ENCODE results near the gene ETV6. TPM values are rescaled to one million over a fixed set of nuclear protein-coding genes. Genes with fewer than 3 reads are reported as not detected.

ETV6 gene
- total RNA-seq, 2 experiments from 2014 or later: 53.7 to 54.9 TPM

- ChIA-PET CTCF (no interaction called here), POLR2A (no interaction called here)
- no peak for DNase-seq
- no peak overlapping the region for H3K4me3 Mint-ChIP-seq
- H3K27ac Mint-ChIP-seq: no peak overlapping the region
- H3K4me1 Mint-ChIP-seq: peaks cover 4% of the 10 kb centered on the region
- H3K27me3 Mint-ChIP-seq: no peaks in the 10 kb centered on the region
- no peaks in the 10 kb centered on the region for H3K9me3 Mint-ChIP-seq
- H3K36me3 Mint-ChIP-seq (ENCODE audit: low read depth): peaks cover 14% of the 10 kb centered on the region
Observed at GRCh38 chr12:11710906-11711305, 61.4 kb downstream of the ETV6 start.

GRCh38 chr12:11711651-11712327 lies 62.3 kb downstream of the ETV6 start:
- no peaks in the 10 kb centered on the region for H3K27me3 Mint-ChIP-seq
- H3K36me3 Mint-ChIP-seq (ENCODE audit: low read depth): peaks cover 20% of the 10 kb centered on the region
- H3K27ac Mint-ChIP-seq: no peak overlapping the region
- no peak for DNase-seq
- peaks cover 9% of the 10 kb centered on the region for H3K4me1 Mint-ChIP-seq
- ChIA-PET POLR2A (no interaction called here), CTCF (no interaction called here)
- H3K9me3 Mint-ChIP-seq: no peaks in the 10 kb centered on the region
- no peak overlapping the region for H3K4me3 Mint-ChIP-seq

DNA sequence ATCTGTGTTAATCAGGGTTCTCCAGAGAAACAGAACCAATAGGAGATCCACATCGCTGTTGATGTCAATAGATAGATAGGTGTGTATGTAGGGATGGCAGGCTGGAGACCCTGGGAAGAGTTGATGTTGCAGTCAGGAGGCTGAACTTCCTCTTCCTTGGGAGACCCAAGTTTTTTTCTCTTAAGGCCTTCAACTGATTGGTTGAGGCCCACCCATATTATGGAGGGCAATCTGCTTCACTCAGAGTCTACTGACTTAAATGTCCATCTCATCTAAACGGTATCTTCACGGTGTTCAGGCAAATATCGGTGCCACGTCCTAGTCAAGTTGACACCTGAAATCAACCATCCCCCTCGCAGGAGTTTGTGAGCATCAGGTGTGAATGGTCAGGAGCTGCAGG lies 63.0 kb downstream of the ETV6 start:
- DNase-seq: no peak
- peaks cover 9% of the 10 kb centered on the region for H3K4me1 Mint-ChIP-seq
- no peaks in the 10 kb centered on the region for H3K9me3 Mint-ChIP-seq
- H3K36me3 Mint-ChIP-seq (ENCODE audit: low read depth): peaks cover 20% of the 10 kb centered on the region
- ChIA-PET CTCF (no interaction called here), POLR2A (no interaction called here)
- no peaks in the 10 kb centered on the region for H3K27me3 Mint-ChIP-seq
- H3K4me3 Mint-ChIP-seq: no peak overlapping the region
- no peak overlapping the region for H3K27ac Mint-ChIP-seq

- POLR2A ChIA-PET: no interaction called here
- DNase-seq: no peak
- CTCF ChIA-PET: no interaction called here
- Mint-ChIP-seq H3K9me3 (no peaks in the 10 kb centered on the region), H3K4me1 (peaks cover 13% of the 10 kb centered on the region), H3K27me3 (no peaks in the 10 kb centered on the region), H3K36me3 (ENCODE audit: low read depth) (peaks cover 20% of the 10 kb centered on the region), H3K27ac (no peak overlapping the region), H3K4me3 (no peak overlapping the region)
Observed at GRCh38 chr12:11713202-11713601, 63.7 kb downstream of the ETV6 start.

GRCh38 chr12:11714626-11715025 lies 65.2 kb downstream of the ETV6 start:
- Mint-ChIP-seq H3K36me3 (ENCODE audit: low read depth) (peaks cover 26% of the 10 kb centered on the region), H3K4me3 (no peak overlapping the region), H3K27ac (no peak overlapping the region), H3K27me3 (no peaks in the 10 kb centered on the region), H3K4me1 (peaks cover 23% of the 10 kb centered on the region), H3K9me3 (no peaks in the 10 kb centered on the region)
- POLR2A ChIA-PET: no interaction called here
- CTCF ChIA-PET: interaction anchor here (0.6 kb wide), 1 partner anchor 116 kb away, joined by 3 read pairs; no protein-coding TSS in a partner anchor
- no peak for DNase-seq

DNA sequence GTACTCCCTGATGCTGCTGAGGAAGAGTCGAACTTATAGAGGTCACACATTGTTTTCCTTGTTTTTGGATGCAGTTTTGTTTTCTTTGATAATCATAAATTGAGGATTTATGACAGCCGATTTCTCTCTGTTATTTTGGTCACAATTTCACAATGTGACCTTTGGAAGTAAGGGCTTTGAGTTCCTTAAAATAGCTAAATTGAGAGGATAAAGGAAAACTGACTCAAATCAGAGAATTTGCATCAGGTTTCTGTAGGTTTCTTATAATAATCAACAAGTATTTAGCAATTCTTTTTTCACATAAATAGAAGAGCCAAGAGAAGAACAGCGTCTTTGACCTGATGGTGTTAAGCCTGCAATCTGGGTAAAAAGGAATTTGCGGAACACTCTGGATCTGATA lies 66.1 kb downstream of the ETV6 start:
- ChIA-PET CTCF (interaction anchor here (0.7 kb wide), 1 partner anchor 31 kb away, joined by 5 read pairs; no protein-coding TSS in a partner anchor), POLR2A (no interaction called here)
- H3K27ac Mint-ChIP-seq: no peak overlapping the region
- peaks cover 28% of the 10 kb centered on the region for H3K4me1 Mint-ChIP-seq
- H3K36me3 Mint-ChIP-seq (ENCODE audit: low read depth): peaks cover 26% of the 10 kb centered on the region
- H3K4me3 Mint-ChIP-seq: no peak overlapping the region
- DNase-seq: no peak
- H3K27me3 Mint-ChIP-seq: no peaks in the 10 kb centered on the region
- H3K9me3 Mint-ChIP-seq: no peaks in the 10 kb centered on the region

DNA sequence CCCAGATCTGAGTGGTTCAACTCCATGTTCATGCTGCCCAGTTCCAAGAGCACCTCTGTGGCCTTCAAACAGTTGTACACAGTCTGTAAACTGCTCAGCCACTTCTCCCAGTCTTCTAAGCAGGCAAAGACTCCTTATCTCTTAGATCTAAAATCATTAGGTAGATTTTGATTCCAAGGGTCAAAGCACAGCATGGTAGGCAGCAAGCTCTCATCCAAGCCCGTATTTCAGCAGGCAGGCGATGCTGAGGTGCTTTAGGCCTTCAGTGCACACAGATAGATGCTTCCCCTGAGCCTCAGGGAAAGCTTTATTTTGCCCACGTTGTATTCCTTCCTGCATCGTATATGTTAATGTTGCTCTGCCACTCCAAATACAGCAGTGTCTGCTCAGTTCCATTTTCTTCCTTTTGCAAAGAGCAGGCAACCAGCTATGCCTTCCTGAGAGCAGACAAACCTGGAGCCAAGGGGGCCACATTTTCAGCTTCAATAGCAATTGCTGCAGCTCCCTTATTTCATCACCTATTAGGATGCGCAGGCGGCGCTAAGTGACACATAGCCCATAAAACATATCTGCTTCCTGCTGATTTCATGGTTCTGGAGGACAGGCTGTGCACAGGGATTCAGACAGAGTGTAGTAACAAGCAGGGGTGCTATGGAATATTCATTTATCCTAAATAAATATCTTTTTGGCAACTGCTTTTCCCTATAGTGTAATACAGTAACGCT lies 67.5 kb downstream of the ETV6 start:
- Mint-ChIP-seq H3K4me1 (peaks cover 31% of the 10 kb centered on the region), H3K27ac (no peak overlapping the region), H3K36me3 (ENCODE audit: low read depth) (peaks cover 33% of the 10 kb centered on the region), H3K27me3 (no peaks in the 10 kb centered on the region), H3K4me3 (no peak overlapping the region), H3K9me3 (no peaks in the 10 kb centered on the region)
- no peak for DNase-seq
- POLR2A ChIA-PET: no interaction called here
- CTCF ChIA-PET: no interaction called here

- no peaks in the 10 kb centered on the region for H3K9me3 Mint-ChIP-seq
- peaks cover 33% of the 10 kb centered on the region for H3K36me3 Mint-ChIP-seq (ENCODE audit: low read depth)
- CTCF ChIA-PET: no interaction called here
Observed at GRCh38 chr12:11717519-11717961, 68.1 kb downstream of the ETV6 start.

DNA sequence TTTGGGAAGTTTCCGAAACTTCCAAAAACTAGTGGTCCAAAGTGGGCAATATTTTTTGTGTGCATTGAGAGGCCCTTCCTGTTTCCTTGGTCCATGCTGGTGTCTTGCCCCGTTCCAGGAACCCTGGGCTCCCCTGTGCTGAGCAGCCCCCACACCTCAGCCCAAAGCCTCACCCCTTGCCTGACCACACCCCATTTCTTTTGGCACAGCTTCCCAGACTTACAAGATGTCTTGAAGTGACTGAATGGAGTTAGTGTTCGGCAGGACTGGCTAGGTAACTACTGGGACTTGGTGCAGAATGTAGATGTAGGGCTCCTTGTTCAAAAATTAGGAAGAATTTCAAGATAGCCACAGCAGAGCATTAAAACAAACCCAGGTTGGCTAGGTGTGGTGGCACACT lies 68.6 kb downstream of the ETV6 start:
- Mint-ChIP-seq H3K27me3 (no peaks in the 10 kb centered on the region), H3K9me3 (no peaks in the 10 kb centered on the region), H3K4me3 (no peak overlapping the region), H3K36me3 (ENCODE audit: low read depth) (peaks cover 30% of the 10 kb centered on the region), H3K4me1 (peaks cover 30% of the 10 kb centered on the region), H3K27ac (no peak overlapping the region)
- DNase-seq: no peak
- POLR2A ChIA-PET: interaction anchor here (1.1 kb wide), 1 partner anchor 9 kb away, joined by 3 read pairs; no protein-coding TSS in a partner anchor
- CTCF ChIA-PET: no interaction called here

More at GRCh38 chr12:11717519-11717961, 68.1 kb downstream of the ETV6 start:
- H3K4me3 Mint-ChIP-seq: no peak overlapping the region
- DNase-seq: no peak
- no peak overlapping the region for H3K27ac Mint-ChIP-seq
- H3K4me1 Mint-ChIP-seq: peaks cover 34% of the 10 kb centered on the region
- POLR2A ChIA-PET: no interaction called here
- H3K27me3 Mint-ChIP-seq: no peaks in the 10 kb centered on the region

DNA sequence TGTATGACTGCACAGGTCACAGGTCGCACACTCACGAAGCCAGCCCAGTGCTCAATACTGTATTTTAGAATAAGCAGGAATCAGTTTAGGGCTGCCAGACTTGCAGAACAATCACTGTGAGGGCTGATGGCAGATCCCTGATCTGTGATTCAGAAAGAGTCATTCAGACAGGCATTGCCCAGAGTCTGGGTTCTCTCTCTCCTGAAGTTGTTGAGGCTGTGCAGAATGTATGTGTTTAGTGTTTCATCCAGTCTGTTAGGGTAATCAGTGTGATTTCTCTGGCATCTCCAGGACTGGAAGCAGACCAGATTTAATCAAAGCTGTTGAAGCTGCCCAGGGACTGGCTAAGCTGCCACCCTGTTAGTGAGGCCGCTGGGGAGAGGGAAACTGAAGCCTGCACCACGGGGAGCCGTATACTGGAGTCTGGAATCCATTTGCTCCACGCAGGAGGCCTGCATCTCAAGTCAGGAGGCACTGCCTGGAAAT lies 69.3 kb downstream of the ETV6 start:
- POLR2A ChIA-PET: interaction anchor here (1.1 kb wide), 1 partner anchor 9 kb away, joined by 3 read pairs; no protein-coding TSS in a partner anchor
- DNase-seq: no peak
- Mint-ChIP-seq H3K9me3 (no peaks in the 10 kb centered on the region), H3K36me3 (ENCODE audit: low read depth) (peaks cover 30% of the 10 kb centered on the region), H3K27me3 (no peaks in the 10 kb centered on the region), H3K4me1 (peaks cover 30% of the 10 kb centered on the region), H3K4me3 (no peak overlapping the region), H3K27ac (no peak overlapping the region)
- CTCF ChIA-PET: no interaction called here

DNA sequence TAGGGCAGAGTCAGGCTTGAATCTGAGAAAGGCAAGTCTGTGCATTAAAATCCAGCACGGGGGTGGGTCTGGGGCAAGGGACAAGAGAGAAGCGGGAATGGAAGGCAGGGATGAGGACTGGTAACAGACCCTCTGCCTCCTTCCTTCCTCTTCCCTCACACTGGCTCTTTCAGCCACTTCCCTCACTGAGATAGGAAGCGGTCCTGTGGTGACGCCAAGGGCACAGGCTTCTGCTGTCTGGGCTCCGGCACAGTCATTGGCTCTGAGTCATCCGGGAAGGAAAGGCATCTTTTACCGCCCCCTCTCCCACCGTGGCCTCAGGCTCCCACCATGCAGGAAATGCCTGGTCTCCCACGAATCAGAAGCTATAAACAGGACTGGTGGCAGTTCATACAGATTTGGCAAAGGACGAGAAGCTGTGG lies 70.2 kb downstream of the ETV6 start:
- H3K27ac Mint-ChIP-seq: peak overlapping the region; percentile 2
- no peak overlapping the region for H3K4me3 Mint-ChIP-seq
- H3K9me3 Mint-ChIP-seq: no peaks in the 10 kb centered on the region
- ChIA-PET POLR2A (no interaction called here), CTCF (no interaction called here)
- peak; percentile 33 for DNase-seq
- peaks cover 26% of the 10 kb centered on the region for H3K36me3 Mint-ChIP-seq (ENCODE audit: low read depth)
- H3K4me1 Mint-ChIP-seq: peaks cover 30% of the 10 kb centered on the region
- no peaks in the 10 kb centered on the region for H3K27me3 Mint-ChIP-seq

GRCh38 chr12:11722071-11722470 lies 72.6 kb downstream of the ETV6 start:
- H3K9me3 Mint-ChIP-seq: no peaks in the 10 kb centered on the region
- ChIA-PET POLR2A (interaction anchor here (2.1 kb wide), 1 partner anchor 9 kb away, joined by 7 read pairs; no protein-coding TSS in a partner anchor), CTCF (no interaction called here)
- no peaks in the 10 kb centered on the region for H3K27me3 Mint-ChIP-seq
- H3K4me1 Mint-ChIP-seq: peaks cover 40% of the 10 kb centered on the region
- no peak for DNase-seq
- H3K36me3 Mint-ChIP-seq (ENCODE audit: low read depth): peaks cover 27% of the 10 kb centered on the region
- H3K4me3 Mint-ChIP-seq: no peak overlapping the region
- no peak overlapping the region for H3K27ac Mint-ChIP-seq

- H3K27ac Mint-ChIP-seq: no peak overlapping the region
- ChIA-PET POLR2A (interaction anchor here (2.1 kb wide), 1 partner anchor 8 kb away, joined by 7 read pairs; no protein-coding TSS in a partner anchor), CTCF (no interaction called here)
- peaks cover 44% of the 10 kb centered on the region for H3K4me1 Mint-ChIP-seq
- peaks cover 31% of the 10 kb centered on the region for H3K36me3 Mint-ChIP-seq (ENCODE audit: low read depth)
- H3K4me3 Mint-ChIP-seq: no peak overlapping the region
- no peak for DNase-seq
- no peaks in the 10 kb centered on the region for H3K27me3 Mint-ChIP-seq
- no peaks in the 10 kb centered on the region for H3K9me3 Mint-ChIP-seq
Observed at GRCh38 chr12:11722578-11723138, 73.2 kb downstream of the ETV6 start.
